Keratinocyte (primary cell): ENCODE results near the gene VEGFB. TPM values are rescaled to one million over a fixed set of nuclear protein-coding genes. Genes with fewer than 3 reads are reported as not detected.

Experiments
- DNase-seq: peaks from one replicate; pipeline ENCODE4 v3.0.0-alpha.2; 2011; ENCODE audit warnings: low read depth, missing footprints, low spot score
- FAIRE-seq: peaks from 2 replicates; lab custom pipeline; 2011; peaks lifted over from hg19 to GRCh38; lab: Jason Lieb, UNC
- H2AFZ ChIP-seq: 2 replicates; pipeline ENCODE4 v1.6.0; 2012; ENCODE audit warnings: low read length, control low read depth, inconsistent platforms; ENCODE audit not compliant: control insufficient read depth
- H3K27ac ChIP-seq: 2 replicates; pipeline ENCODE4 v1.5.1; 2011; ENCODE audit warnings: low read length; ENCODE audit not compliant: control insufficient read depth, insufficient read depth
- H3K27me3 ChIP-seq: 3 replicates; pipeline ENCODE4 v1.6.0; 2011; ENCODE audit warnings: low read length; ENCODE audit not compliant: control insufficient read depth, insufficient read depth; ENCODE audit errors: extremely low read depth
- H3K36me3 ChIP-seq, 2 experiments: 2 replicates in 1 of 2; 3 replicates in 1 of 2; pipeline ENCODE4 v1.5.1; 2011; ENCODE audit warnings: low read length in 2 of 2, mild to moderate bottlenecking in 1 of 2; ENCODE audit not compliant: control insufficient read depth in 2 of 2, insufficient read depth in 2 of 2; ENCODE audit errors: extremely low read depth in 1 of 2
- H3K4me1 ChIP-seq: 3 replicates; pipeline ENCODE4 v1.5.1; 2011; ENCODE audit warnings: low read length; ENCODE audit not compliant: control insufficient read depth, insufficient read depth; ENCODE audit errors: extremely low read depth
- H3K4me2 ChIP-seq: 3 replicates; pipeline ENCODE4 v1.6.0; 2011; ENCODE audit warnings: low read depth, low read length; ENCODE audit not compliant: control insufficient read depth, insufficient read depth; ENCODE audit errors: extremely low read depth
- H3K4me3 ChIP-seq, 3 experiments: fragments of 200-600 bp in 1 of 3; sonication (generic) in 1 of 3; 2 replicates in 2 of 3; 3 replicates in 1 of 3; pipeline ENCODE4 v1.5.1; 2011 to 2016; ENCODE audit warnings: low read length in 3 of 3, mild to moderate bottlenecking in 3 of 3, control low read depth in 2 of 3, inconsistent platforms in 1 of 3, low read depth in 1 of 3, mixed read lengths in 1 of 3, mixed run types in 1 of 3, moderate library complexity in 1 of 3; ENCODE audit not compliant: control insufficient read depth in 2 of 3, insufficient read depth in 2 of 3; ENCODE audit errors: extremely low read depth in 1 of 3
- H3K79me2 ChIP-seq: 2 replicates; pipeline ENCODE4 v1.6.0; 2012; ENCODE audit warnings: low read length; ENCODE audit not compliant: control insufficient read depth, insufficient read depth
- H3K9ac ChIP-seq: 3 replicates; pipeline ENCODE4 v1.6.0; 2011; ENCODE audit warnings: low read length; ENCODE audit not compliant: control insufficient read depth, insufficient read depth; ENCODE audit errors: extremely low read depth
- H3K9me1 ChIP-seq: 3 replicates; pipeline ENCODE4 v1.6.0; 2011; ENCODE audit warnings: low read length; ENCODE audit not compliant: control insufficient read depth, insufficient read depth; ENCODE audit errors: extremely low read depth
- H3K9me3 ChIP-seq: 2 replicates; pipeline ENCODE4 v1.5.1; 2012; ENCODE audit warnings: low read depth, low read length; ENCODE audit not compliant: control insufficient read depth
- H4K20me1 ChIP-seq: 3 replicates; pipeline ENCODE4 v1.6.0; 2011; ENCODE audit warnings: low read length; ENCODE audit not compliant: control insufficient read depth, insufficient read depth; ENCODE audit errors: extremely low read depth
- CTCF ChIP-seq, 3 experiments: IDR thresholded peaks in 1 of 3; conservative IDR thresholded peaks in 1 of 3; optimal IDR thresholded peaks in 1 of 3; 2 replicates in 2 of 3; 3 replicates in 1 of 3; pipeline versions ENCODE3 to v1.5.1; 2011; ENCODE audit warnings: low read length in 3 of 3, mild to moderate bottlenecking in 3 of 3, moderate library complexity in 2 of 3, control low read depth in 1 of 3, inconsistent platforms in 1 of 3; ENCODE audit not compliant: insufficient read depth in 2 of 3; ENCODE audit errors: extremely low read depth in 1 of 3
- EZH2 ChIP-seq: IDR thresholded peaks from one replicate; pipeline ENCODE4 v1.6.1; 2012; ENCODE audit warnings: inconsistent platforms, mild to moderate bottlenecking, low read length, moderate library complexity
- dilution Hi-C: fragments of 300-500 bp; cut with MboI; formaldehyde crosslinking; loops from one replicate; pipeline ENCODE4 v1.7.0; 2020; ENCODE audit warnings: low sequenced_read_pairs; ENCODE audit not compliant: extremely low pct_ligation_motif_present
- polyA plus RNA-seq, 5 experiments: library from polyadenylated mRNA; depleted of rRNA in 3 of 5; stranded (reverse) in 3 of 5; stranded (forward) in 1 of 5; unstranded in 1 of 5; fragments of >200 nt; gene quantifications; 1 replicate in 1 of 5; 2 replicates in 3 of 5; 3 replicates in 1 of 5; pipeline versions ENCODE4 v1.2.1 to v1.2.3, GENCODE V29; 2011 to 2012; ENCODE audit warnings: missing spikeins in 2 of 5, low read depth in 1 of 5, low replicate concordance in 1 of 5

Gene VEGFB
- polyA plus RNA-seq, 1 donor (not counting 4 experiments of a cell fraction or from before 2014, with no cell fraction given) = 10.0 TPM

- Histone ChIP-seq H3K9me1 (peaks cover 2% of the 10 kb centered on the region), H3K4me1 (peaks cover 22% of the 10 kb centered on the region), H3K27ac (no peak overlapping the region), H3K4me3 (no peak overlapping the region), H2AFZ (no peak overlapping the region), H3K9me3 (no peaks in the 10 kb centered on the region), H3K79me2 (peaks cover 12% of the 10 kb centered on the region), H3K9ac (no peak overlapping the region), H3K27me3 (no peaks in the 10 kb centered on the region), H4K20me1 (no peaks in the 10 kb centered on the region), H3K4me2 (no peak overlapping the region), H3K36me3 (peaks cover 50 to 74% of the 10 kb centered on the region in 2 experiments)
- DNase-seq (no peak), FAIRE-seq (no peak)
- TF ChIP-seq CTCF (optimal IDR thresholded peaks at IDR 0.05 in 1 of 3, IDR thresholded peaks at IDR 0.05 in 1 of 3, conservative IDR thresholded peaks at IDR 0.05 in 1 of 3; ENCODE audit: extremely low read depth in 1 of 3, insufficient read depth in 2 of 3, low read length in 3 of 3) (no peak), EZH2 (no peak)
- dilution Hi-C loops = no loop called here
Measured at GRCh38 chr11:64261556-64262080, 27.2 kb downstream of the VEGFB start.

GRCh38 chr11:64262271-64263002, 28.1 kb downstream of the VEGFB start:
- no peak overlapping the region for H2AFZ ChIP-seq
- no peaks in the 10 kb centered on the region for H4K20me1 ChIP-seq
- no peak overlapping the region for H3K4me2 ChIP-seq
- H3K9me3 ChIP-seq = no peaks in the 10 kb centered on the region
- H3K9me1 ChIP-seq = peaks cover 2% of the 10 kb centered on the region
- no peak overlapping the region for H3K4me3 ChIP-seq
- peaks cover 26% of the 10 kb centered on the region for H3K4me1 ChIP-seq
- H3K79me2 ChIP-seq = peaks cover 10% of the 10 kb centered on the region
- no peaks in the 10 kb centered on the region for H3K27me3 ChIP-seq
- DNase-seq (no peak), FAIRE-seq (no peak)
- H3K27ac ChIP-seq = no peak overlapping the region
- no peak for TF ChIP-seq EZH2
- H3K36me3 ChIP-seq = peaks cover 49 to 73% of the 10 kb centered on the region in 2 experiments
- dilution Hi-C loops = no loop called here
- H3K9ac ChIP-seq = no peak overlapping the region
